Fibroblast of skin of left biceps (primary cell): ENCODE data around the gene ERG.

Source experiments
- DNase-seq, 2 experiments: peaks; one replicate each; pipeline ENCODE4 v3.0.0-alpha.2; 2013; ENCODE audit warnings: low read depth in 2 of 2

ERG gene

DNA sequence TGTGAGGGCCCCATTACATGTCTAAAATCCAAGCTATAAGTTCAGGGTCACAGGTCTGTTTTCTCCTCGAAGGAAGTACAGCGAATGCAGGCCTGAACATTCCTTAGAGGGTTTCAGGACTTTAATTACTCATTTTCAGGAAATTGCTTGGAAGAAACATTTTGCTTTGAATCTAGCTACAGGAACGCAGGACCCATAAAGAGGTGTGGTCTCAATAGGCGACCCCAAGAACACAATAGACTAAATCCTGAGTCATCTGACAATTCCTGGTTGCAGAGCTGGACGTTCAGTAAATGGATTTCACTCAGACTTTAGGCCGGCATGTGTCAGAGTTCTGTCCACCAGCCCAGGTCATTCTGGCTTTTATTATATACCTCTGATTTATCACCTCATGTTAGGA, 1.0 kb upstream of the ERG start:
- DNase-seq = no peak

DNA sequence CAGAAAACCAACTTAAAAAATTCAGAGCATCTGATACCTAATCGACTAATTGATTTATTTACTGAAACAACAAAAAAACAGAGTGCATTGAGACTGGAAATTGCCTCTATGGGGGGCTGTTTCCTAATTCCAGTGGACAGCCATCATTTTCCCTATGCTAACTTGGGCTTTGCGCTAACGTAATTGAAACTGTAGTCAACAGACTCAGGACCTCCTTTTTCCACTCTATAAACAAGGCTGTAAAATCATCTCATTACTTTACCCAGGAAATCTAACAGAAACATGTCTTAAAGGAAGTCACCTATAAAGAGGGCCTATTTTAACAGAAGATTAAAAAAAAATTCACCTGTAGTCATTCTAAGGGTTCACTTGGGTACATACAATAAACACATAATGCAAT, 2.1 kb downstream of the ERG start:
- no peak for DNase-seq

DNA sequence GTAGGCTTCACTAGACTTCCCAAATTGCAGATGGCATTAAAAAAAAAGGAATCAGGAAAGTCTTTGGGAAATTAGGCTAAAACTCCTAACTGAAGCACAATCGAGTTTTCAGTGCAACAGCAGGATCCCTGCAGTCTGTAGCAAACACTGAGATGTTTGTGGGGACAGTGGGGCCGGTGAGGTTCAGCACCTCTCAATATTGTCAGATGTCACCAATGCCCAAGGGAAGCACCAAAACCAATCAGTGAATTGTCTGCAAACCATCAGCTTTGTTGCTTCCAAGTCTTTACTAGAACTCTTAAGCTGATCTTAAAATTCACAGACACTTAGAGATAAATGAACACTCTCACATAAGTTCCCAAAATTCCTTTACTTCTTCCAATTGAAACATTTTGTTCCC, 2.6 kb downstream of the ERG start:
- DNase-seq = no peak

DNA sequence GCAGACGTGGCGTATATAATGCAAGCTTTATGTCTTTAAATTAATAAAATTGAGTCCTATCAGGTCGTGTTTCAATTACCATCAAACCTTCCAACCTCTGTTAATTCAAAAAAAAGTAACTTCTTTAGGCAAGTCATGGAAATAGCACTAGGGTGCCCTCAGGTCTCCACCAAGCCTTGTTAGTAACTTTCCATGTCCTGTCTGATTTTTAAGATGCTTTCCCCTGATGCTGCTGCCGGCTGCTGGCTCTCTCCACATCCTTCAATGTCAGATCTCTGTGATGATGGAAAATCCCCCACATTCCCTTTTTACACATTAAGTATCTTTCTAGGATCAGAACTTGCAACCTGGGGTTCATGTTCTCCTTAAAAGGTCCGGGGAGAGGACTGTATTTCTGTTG, 3.0 kb downstream of the ERG start:
- no peak for DNase-seq

DNA sequence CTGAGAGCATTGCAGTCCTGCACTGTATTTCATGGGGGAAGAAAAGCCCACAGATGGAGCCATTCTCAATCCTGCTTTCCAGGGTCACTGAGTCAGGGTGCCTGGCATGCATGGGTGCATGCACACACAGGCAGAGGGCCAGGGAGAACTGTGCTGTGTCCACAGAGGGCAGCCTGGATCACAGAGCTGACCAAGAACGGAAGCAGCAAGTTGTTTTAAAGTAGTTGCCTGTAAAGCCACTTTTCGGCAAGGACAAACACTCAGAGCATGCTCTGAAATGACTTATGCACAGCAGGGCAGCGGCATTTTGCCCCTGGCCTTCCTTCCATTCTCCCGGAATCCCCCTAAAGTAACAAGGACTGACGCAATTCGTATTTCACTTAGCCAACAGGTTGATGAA, 3.6 kb downstream of the ERG start:
- no peak for DNase-seq

DNA sequence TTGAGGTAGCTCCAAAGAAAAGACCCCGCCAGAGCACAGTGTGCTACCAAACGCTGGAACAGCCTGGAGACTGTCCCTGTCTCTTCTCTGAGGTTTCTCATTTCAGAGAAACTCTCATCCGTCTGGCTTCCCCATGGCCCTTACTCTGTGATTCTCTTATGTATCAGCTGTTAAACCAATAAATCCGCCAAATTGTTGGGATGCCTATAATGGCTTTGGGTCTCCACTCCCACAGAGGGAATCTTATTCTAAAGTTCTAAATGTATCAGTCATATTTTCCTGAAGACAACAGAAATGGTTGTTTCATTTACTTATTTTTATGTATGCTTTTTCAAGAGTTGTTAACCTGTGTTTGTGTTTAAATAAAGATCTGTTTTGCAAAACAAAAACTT, 4.0 kb downstream of the ERG start:
- no peak for DNase-seq

DNA sequence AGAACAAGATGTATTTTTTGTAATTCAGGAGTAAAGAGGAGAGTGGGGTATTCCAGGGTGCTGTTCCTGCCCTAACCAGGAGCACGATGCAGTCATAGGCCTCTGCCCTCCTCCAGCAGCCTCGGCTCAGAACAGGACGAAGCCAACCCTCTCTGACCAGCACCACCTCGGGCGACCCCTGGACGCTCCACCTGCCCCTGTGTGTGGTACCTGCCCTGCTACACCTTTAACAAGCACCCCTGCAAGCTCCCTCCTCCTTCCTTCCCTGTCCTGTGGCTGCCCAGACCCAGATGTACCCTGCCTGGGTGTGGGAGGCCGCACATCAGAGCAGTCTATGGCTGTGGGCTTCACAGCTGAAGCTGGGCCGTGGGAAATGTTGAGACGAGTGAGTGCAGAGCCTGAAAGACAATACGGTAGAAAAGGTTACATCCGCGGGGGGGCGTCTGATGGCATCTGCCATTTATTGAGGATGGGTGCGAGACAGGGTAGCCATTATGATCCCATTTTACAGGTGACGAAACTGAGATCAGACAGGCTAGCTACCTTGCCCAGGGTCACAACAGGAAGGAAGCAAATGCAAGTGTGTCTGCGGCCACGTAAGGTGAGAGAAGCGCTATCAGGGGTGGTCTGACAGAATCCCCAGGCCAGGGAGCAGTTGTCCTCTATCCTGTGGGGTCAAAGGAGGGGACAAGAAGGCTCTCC, 4.6 kb downstream of the ERG start:
- DNase-seq = no peak

DNA sequence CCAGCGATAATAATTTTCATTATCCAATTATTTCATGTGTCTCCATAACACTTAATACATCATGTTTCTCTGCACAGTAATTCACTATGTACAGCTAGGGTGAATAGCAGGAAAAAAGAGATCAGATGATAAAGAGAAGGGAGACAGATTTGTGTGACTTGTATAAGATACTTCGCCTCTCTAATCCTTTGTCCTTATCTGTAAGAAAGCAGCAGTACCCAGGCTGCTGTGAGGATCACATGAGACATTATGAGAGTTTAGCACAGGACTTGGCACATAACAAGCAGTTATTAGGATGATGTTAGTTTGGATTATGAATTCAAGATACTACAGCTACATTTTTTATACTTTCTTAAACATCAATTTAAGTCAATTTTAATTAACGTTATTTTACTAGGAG, 6.3 kb downstream of the ERG start:
- DNase-seq = no peak

DNA sequence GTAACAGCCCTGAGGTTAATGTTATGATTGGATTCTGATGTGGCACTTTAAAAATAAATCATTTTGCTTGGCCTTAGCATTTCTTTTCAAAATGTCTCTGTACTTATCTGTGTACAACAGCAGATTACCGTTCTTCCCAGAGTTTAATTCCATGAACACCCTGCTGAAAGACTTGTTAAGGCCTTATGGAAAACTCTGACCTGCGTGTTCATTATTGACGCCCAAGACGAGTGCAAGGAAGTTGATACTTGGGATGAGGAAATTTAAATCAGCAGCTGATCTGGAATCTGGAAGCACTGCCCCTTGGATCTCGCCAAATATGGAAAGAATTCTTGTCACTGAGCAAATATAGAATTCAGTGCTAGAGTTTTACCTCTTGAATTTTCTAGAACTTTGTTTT, 6.7 kb downstream of the ERG start:
- no peak for DNase-seq

DNA sequence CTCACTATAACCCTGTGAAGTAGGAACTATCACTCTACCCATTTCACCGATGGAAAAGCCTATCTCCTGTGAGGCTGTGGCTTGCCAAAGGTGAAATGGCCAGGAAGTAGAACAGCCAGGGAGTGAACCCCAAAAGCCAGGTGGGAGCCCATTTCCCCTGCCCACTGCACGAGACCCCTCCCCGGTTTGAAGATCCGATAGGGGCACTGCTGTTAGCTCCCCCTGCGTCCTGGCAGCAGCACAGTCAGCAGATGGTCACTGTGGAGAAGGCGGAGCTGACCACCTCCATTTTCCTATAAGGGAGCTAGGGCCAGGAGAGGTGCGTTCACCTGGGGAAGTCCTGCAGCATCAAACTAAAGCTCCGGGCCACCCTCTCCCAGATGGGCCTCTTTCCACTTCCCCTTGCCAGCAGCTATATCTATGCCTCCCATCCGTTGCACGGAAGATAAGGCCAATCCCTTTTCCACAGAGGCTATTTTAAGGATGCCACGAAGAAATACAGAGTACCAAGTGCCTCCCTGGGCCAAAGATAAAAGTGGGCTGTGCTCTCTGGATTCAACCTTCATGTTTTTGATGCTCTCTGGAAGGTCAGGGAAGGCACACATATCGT, 7.8 kb downstream of the ERG start:
- DNase-seq = no peak

DNA sequence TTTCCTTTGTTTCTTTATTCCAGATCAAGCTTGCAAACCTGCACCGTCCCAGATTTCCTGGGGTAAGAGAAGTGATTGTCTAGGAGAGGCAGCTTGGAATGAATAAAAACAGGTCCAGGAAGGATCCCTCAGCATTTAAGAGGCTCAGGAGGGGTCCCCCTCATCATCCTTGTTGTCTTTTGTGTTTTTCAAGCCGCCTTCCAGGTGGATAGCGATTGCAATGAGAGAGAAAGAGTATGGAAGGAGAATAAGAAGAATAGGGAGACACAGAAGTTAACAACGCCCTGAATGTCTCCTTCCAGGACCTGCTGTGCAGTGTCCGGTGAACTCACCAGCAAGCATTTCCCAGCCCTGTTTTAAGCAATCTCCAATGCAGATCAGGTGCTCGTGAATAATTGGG, 8.5 kb downstream of the ERG start:
- DNase-seq = no peak

DNA sequence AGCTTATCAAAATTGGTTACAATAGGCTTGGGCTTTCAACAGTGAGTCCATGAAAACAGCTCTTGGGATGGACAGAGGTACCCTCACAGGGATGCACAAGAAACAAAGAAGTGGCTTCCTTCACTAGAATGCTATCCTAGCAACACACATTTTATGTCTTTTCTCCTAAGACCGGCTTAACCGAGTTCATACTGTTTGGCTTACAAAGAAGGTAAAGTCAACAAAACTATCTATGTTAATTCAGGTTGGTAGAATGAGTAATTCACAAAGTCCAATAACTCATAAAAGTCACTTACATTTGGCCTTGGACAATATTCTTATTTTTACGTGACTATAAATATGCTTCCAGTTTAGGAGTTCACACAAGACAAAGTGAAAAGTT, 9.0 kb downstream of the ERG start:
- DNase-seq = no peak

DNA sequence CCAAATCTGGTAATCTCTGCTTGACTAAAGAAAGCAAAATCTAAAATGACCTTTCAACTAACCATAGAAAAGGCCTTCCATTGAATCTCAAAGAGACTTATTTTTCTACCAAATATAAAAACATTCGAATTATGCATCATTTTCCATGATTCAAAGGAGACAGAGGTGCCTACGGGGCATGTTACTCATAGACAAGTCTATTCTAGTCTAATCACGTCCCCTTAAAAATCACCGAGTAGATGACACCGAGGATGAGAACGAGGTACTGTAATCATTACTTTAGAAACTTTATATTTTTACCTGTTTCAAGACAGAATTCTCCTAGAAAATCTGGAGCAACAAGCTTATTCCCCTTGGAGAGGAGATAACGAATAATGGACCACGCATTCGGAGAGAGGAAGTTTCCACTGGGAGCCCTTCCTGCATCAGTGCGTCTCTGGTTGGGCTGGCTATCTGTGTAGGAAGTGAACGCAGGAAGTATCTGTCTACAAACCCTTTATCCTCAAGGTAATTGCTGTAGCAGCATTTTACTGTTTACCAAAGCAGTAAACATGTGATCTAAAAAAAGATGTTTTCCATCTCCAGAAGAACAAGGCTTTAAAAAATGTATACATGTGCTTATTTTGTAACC, 9.5 kb downstream of the ERG start:
- DNase-seq = no peak

DNA sequence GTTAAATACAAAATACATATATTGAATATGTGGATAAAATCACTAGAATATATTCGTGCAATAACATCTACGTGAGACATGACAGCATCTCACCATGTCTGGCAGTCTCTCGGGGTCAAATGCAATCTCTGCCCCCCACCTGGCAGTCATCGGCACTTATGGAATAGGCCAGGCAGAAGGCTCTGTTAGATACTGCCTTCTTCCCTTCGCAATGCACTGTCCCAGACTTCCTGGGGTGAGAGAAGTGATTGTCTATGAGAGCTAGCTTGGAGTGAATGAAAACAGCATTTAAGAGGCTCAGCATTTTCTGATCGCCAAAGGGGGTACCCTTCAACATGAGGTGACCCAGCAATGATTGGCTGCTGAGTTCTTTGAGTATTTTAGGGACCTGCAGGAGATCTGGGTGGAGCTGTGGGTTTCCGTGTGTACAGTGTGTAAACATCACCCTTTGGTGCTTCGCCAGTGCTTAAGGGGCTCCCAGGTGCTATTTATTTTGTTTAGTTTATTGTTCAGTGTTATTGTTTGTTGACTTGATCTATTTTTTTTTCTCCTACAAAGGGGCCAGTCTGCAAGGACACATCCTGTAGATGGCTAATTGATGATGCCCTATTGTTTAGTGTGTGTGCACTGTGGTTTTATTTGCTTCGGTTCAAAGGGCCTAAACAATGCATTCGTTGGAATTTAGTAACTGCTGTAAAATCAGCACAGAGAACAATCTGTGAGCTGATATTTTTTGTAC, 10.2 kb downstream of the ERG start:
- no peak for DNase-seq

DNA sequence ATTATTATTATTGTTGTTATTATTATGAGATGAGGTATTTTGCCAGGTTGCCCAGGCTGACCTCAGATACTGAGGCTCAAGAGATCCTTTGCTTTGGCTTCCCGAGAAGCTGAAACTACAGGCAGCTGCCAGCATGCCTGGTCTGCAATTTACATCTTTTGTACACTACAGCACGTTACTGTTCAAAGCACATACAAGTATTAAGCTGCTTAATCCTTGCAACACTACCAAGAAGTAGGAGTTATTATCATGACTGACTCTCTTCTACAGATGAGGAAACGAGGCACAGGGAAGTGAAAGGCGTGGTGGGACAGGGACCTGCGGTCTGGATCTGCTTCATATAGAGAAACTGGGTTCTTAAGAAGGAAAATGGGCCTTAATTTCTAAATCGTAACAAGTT, 11.6 kb downstream of the ERG start:
- no peak for DNase-seq

DNA sequence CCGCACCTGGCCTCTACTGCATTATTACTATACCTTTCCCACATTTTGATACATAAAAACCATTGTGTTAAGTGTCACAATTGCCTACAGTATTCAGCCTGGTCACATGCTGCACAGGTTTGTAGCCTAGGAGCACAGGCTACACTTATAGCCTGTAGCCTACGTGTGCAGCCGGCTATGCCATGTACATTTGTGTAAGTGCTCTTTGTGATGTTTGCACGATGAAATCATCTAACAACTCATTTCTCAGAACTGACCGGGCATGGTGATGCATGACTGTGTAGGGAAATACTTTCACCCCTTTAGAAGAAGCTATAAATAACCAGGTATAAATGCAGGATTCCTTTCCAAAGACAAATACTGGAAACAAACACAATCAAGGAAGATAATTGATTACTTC, 12.1 kb downstream of the ERG start:
- peak in 1 of 2 experiments; percentile 34 for DNase-seq

DNA sequence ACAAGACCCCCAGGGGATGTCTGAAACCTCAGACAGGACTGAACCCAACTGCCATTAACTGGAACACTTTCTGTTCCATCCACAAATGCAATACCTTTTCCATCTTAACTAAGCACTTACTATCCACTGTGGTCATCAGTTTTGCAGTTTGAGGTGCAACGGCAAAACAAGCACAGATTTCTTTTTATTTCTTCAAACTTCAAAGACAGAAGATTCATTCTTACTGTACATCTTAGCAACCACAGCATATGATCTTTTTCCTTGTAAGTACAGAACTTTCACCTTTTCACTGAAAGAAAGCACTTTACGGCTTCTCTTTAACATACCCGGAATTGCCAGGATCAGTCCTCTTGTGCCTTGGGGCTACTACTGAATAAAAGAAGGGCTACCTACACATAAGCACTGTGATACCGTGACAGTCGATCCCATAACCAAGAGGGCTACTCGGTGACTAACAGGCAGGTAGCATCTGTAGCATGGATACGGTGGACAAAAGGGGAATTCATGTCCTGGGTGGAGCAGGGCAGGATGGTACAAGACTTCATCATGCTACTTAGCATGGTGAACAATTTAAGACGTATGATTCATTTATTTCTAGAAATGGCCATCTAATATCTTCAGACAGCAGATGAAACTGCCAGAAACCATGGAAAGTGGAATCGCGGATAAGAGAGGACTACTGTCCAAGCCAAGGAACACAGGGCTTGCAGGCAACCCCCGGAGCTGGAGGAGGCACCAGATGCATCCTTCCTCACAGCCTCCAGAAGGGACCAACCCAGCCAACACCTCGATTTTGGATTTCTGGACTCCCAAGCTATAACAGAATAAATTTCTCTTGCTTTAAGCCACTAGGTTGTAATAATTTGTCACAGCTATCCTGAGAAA, 18.4 kb downstream of the ERG start:
- no peak for DNase-seq

DNA sequence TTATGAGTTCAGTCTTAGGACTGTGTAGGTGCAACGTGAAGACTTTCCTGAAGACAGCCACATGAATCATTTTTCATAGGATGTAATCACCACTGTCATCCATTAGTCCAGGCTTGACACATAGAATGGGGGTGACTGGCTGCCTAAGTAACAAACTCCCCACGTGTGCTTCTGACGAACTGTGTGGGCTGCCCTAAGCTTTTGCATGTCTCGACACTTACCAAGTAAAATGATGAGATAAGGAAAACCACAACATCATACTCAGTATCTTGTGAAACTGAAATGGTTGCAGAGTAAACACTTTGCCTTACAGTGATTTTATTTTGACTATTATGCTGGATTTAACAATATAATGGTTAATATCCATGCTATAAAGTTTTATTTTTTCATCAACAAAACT, 19.5 kb downstream of the ERG start:
- DNase-seq = no peak

DNA sequence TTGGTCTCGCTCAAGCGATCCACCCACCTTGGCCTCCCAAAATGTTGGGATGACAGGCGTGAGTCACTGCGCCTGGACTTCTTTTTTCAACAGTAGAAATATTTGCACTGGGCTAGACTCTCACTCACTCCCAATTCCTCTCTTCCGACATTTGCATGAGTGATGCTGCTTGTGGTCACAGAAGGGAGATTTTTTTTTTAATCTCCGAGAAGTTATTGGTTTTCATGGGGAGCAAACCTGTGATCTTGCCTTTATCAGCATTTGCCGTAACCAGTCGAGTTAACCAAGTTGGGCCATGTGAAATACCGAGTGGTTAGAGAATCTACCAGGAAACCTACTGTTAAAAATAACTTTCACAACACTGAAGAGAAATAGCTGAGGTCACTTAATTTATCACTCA, 21.1 kb downstream of the ERG start:
- no peak for DNase-seq

DNA sequence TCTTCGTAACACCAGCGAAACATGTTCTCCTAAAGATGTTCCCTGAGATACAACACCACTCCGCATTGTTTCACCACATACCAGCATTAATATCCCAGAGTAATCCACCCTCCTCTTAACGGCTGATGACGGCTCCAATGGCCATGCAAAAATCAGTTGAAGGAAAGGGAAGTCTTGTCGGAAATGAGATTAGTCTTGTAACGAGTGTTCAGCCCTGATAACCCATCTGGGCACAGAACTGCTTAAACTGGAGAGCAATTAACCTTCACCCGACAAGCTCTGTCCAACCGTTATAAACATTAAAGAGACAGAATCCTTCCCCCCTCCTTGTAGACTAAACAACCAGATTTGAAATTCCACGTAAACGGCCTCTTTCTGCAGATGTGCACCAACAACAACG, 21.9 kb downstream of the ERG start:
- no peak for DNase-seq

DNA sequence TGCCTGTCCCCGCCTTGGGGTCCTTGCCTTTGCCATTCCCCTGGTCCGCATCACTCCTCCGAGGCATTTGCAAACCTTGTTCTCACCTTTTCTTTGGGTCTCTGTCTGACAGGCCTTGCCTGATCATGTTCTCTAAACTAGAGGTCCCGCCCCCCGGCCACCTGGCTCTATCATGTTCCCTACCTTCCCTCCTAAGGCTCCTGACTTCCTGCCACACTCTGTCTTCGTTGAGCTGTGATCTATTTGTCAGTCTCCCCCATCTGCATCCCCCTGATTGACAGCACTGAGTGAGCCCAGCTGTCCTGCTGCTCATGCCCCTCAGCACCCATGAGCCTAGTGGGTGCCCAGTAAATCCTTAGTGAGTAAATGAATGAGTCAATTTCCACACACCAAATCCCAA, 22.8 kb downstream of the ERG start:
- DNase-seq = no peak

DNA sequence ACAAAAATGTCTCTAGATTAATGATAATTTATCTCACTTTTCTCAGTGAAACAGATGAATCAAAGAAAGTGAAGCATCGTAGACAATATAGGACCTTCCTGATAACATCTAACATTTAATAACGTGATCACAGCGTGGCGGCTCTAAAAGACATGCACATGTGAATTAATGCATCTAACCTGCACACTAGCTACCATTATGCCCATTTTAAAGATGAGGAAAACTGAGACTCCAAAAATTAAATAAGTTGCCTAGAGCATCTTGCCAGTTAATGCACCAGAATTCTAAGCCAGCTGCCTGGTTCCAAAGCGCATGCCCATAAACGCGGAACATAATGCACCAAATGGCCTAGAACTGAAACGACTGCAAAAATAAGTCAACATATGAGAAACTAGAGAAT, 23.5 kb downstream of the ERG start:
- DNase-seq = no peak
